ENCODE measurements around the gene C16orf95.

The C16orf95 gene

DNA sequence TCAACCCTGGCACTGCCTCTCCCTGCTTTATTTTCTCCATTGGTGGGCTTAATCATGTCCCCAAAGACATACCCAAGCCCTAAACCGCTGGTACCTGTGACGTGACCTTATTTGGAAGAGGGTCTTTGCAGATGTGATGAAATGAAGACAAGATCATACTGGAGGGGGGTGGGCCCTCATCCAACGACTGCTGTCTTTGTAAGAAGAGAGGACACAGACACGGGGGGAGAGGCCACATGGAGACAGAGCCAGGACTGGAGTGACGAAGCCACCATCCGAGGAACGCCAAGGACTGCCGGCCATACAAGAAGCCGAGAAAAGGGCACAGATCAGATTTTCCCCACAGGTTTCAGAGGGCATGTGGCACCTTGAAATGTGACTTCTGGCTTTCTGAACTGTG lies 62.5 kb downstream of the C16orf95 start:
- DNase-seq (ENCODE audit: low read depth in 3 of 3, low spot score in 1 of 3), result no peak

DNA sequence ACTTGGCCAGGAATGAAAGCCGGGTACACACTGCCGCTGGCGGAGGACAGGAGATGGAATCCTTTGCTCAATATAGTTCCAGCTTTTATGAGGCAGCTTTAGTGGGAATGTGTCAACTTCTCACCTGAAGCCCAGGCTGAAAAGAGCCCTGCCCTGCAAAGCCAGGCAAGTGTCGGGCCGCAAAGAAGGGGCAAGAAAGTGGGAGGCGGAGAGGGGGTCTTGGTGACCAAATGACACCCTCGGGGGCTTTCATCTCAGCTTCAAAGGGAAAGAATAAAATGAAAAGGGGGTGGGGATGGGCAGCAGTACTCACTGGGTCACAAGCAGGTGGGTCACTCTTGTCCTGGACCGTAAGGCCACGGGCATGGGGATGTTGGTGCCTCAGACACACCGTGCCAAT lies 62.9 kb downstream of the C16orf95 start:
- no peak for DNase-seq (ENCODE audit: low read depth in 3 of 3, low spot score in 1 of 3)

DNA sequence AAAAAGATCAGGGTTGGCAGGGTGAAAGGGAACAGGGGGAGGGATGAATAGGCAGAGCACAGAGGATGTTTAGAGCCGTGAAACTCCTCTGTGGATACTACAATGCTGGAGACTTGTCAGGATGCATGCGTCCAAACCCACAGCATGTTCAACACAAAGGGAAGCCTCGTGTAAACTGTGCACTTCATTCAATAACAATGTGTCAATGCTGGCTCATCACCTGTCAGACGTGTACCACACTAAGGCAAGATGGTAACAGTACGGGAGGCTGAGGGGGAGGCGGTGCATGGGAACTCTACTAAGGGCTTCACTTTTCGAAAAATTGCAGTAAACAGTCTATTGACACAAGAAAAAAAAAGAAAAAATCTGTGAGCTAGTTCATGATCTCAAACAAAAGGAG lies 63.7 kb downstream of the C16orf95 start:
- no peak for DNase-seq (ENCODE audit: low read depth in 3 of 3, low spot score in 1 of 3)
